Astrocyte of the spinal cord (primary cell): ENCODE measurements around the gene UGT1A4.

Experiments used
- DNase-seq: peaks from one replicate; pipeline ENCODE4 v3.0.0; 2011; ENCODE audit warnings: low read depth, low spot score
- H3K4me3 ChIP-seq: 2 replicates; pipeline ENCODE4 v1.5.1; 2011; ENCODE audit warnings: low read depth, mild to moderate bottlenecking, low read length, moderate library complexity
- in situ Hi-C: cut with HindIII; loops from 2 replicates; pipeline ENCODE4 v1.10.0; 2017; ENCODE audit warnings: low sequenced_read_pairs
- TF ChIP-seq, protein P1 (sequence below): IDR thresholded peaks from 2 replicates; pipeline ENCODE4 v1.5.1; 2012; ENCODE audit warnings: low read depth, mild to moderate bottlenecking, low read length, inconsistent platforms

Gene UGT1A4

DNA sequence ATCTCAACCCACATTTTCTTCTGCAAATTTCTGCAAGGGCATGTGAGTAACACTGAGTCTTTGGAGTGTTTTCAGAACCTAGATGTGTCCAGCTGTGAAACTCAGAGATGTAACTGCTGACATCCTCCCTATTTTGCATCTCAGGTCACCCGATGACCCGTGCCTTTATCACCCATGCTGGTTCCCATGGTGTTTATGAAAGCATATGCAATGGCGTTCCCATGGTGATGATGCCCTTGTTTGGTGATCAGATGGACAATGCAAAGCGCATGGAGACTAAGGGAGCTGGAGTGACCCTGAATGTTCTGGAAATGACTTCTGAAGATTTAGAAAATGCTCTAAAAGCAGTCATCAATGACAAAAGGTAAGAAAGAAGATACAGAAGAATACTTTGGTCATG is 49.5 kb downstream of the UGT1A4 start:
- TF ChIP-seq, protein P1, sequence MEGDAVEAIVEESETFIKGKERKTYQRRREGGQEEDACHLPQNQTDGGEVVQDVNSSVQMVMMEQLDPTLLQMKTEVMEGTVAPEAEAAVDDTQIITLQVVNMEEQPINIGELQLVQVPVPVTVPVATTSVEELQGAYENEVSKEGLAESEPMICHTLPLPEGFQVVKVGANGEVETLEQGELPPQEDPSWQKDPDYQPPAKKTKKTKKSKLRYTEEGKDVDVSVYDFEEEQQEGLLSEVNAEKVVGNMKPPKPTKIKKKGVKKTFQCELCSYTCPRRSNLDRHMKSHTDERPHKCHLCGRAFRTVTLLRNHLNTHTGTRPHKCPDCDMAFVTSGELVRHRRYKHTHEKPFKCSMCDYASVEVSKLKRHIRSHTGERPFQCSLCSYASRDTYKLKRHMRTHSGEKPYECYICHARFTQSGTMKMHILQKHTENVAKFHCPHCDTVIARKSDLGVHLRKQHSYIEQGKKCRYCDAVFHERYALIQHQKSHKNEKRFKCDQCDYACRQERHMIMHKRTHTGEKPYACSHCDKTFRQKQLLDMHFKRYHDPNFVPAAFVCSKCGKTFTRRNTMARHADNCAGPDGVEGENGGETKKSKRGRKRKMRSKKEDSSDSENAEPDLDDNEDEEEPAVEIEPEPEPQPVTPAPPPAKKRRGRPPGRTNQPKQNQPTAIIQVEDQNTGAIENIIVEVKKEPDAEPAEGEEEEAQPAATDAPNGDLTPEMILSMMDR: no peak
- no peak for DNase-seq
- H3K4me3 ChIP-seq: no peak overlapping the region
- in situ Hi-C loops: no loop called here

DNA sequence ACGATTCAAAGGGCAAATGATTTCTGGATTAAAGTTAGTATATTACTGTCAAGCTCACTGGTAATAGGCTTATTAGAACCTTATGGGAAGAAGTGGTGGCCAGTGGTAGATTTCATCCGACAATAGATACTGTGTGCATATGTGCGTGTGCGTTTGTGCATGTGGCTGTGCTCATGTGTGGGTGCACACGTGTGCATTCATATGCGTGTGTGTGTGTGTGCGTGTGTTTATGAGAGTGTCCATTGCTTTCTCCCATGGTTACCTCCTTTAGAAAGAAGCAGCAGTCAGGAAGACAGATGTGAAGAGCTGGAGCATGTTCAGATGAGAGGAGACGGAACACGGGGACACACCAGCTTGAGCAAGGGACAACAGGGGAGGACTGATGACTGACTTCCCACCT is 50.7 kb downstream of the UGT1A4 start:
- TF ChIP-seq, protein P1: no peak
- no peak for DNase-seq
- in situ Hi-C loops: no loop called here
- H3K4me3 ChIP-seq: no peak overlapping the region

DNA sequence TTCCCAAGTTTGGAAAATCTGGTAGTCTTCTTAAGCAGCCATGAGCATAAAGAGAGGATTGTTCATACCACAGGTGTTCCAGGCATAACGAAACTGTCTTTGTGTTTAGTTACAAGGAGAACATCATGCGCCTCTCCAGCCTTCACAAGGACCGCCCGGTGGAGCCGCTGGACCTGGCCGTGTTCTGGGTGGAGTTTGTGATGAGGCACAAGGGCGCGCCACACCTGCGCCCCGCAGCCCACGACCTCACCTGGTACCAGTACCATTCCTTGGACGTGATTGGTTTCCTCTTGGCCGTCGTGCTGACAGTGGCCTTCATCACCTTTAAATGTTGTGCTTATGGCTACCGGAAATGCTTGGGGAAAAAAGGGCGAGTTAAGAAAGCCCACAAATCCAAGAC is 53.6 kb downstream of the UGT1A4 start:
- in situ Hi-C loops: no loop called here
- TF ChIP-seq, protein P1: no peak
- DNase-seq: no peak
- H3K4me3 ChIP-seq: no peak overlapping the region

DNA sequence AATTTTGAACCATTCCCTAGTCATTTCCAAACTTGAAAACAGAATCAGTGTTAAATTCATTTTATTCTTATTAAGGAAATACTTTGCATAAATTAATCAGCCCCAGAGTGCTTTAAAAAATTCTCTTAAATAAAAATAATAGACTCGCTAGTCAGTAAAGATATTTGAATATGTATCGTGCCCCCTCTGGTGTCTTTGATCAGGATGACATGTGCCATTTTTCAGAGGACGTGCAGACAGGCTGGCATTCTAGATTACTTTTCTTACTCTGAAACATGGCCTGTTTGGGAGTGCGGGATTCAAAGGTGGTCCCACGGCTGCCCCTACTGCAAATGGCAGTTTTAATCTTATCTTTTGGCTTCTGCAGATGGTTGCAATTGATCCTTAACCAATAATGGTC is 54.0 kb downstream of the UGT1A4 start:
- TF ChIP-seq, protein P1: no peak
- DNase-seq: no peak
- H3K4me3 ChIP-seq: no peak overlapping the region
- in situ Hi-C loops: no loop called here

DNA sequence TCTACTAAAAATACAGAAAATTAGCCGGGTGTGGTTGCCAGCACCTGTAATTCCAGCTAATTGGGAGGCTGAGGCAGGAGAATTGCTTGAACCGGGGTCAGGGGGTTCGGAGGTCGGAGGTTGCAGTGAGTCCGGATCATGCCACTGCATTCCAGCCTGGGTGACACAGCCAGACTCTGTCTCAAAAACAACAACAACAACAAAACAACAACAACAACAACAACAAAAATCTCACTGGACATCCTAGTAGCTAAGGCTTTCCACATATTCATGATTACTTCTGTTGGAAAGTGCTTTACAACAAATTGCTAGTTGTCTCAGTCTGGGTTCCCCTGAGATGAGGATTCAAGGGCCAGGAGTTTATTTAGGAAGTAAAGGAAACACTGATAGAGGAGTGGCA is 55.3 kb downstream of the UGT1A4 start:
- no peak overlapping the region for H3K4me3 ChIP-seq
- TF ChIP-seq, protein P1: no peak
- in situ Hi-C loops: no loop called here
- DNase-seq: no peak

DNA sequence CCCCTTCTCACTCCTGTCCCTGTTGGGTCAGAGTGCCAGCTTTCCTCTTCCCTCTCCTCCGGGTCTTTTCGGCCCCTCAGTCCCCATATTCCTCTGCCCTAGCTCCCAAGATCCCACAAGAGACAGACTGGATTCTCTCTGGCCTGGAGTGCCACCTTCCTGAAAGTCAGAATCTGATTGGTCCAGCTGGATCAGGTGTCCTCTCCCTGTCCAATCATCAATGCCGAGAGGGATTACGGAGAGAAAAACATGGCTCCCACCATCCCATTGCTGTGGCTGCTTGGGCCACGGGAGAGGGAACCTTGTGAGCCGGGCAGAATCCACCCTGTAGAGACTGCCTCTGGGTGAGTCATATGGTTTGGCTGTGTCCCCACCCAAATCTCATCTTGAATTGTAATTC is 56.9 kb downstream of the UGT1A4 start:
- TF ChIP-seq, protein P1: no peak
- DNase-seq: no peak
- in situ Hi-C loops: no loop called here
- no peak overlapping the region for H3K4me3 ChIP-seq

DNA sequence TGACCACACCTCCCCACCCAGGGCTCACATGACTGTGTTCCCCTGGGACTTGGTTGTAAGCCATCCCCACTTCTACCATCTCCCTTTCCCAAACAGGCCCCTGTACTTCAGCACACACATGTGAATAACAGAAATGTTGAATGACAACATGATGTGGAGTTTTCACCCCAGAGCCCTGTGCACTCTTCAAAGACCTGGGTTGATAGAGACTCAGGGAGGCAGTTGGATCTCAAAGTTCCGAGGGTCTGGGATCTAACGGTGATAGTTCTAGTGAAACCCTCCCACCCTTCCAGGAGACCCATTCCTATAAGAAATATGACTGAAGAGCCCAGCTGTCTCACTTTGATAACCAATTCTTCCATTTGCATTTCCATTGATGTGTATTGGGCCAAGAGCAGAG is 59.5 kb downstream of the UGT1A4 start, which contains the start of gene MROH2A:
Gene MROH2A (plus strand): TSS at position 301 of the 400 bp plus-strand sequence. CDS start 1,029 bp downstream, outside the sequence.
- DNase-seq: no peak
- no peak within 1 kb of the TSS for H3K4me3 ChIP-seq
- in situ Hi-C loops: no loop called here
- TF ChIP-seq, protein P1: no peak
